ENCODE data around the gene DDX56. TPM values are rescaled to one million over a fixed set of nuclear protein-coding genes. Genes with fewer than 3 reads are reported as not detected.

DDX56 gene
- total and polyA plus RNA-seq, 2 of the 13 experiments (the other 11 are each of a cell fraction or from before 2014, with no cell fraction given): 82.6 to 120 TPM

- TF ChIP-seq CSRNP1 (CRISPR knock-in tag; IDR thresholded peaks at IDR 0.05) (peak; percentile 53), ZNF574 (CRISPR knock-in tag; IDR thresholded peaks at IDR 0.05) (peak; percentile 75), PAXIP1 (CRISPR knock-in tag; conservative IDR thresholded peaks at IDR 0.05) (peak; percentile 61), MTA1 (CRISPR knock-in tag; IDR thresholded peaks at IDR 0.05; ENCODE audit: borderline replicate concordance) (no peak), ZSCAN5A (CRISPR knock-in tag; IDR thresholded peaks at IDR 0.05; ENCODE audit: borderline replicate concordance) (peak; percentile 73), NKX3-1 (CRISPR knock-in tag; IDR thresholded peaks at IDR 0.05) (peak; percentile 20; the same call in 1 of the 2 replicates), MBNL3 (CRISPR knock-in tag; conservative IDR thresholded peaks at IDR 0.05) (no peak), TGIF2 (CRISPR knock-in tag; IDR thresholded peaks at IDR 0.05) (no peak), ZSCAN20 (CRISPR knock-in tag; IDR thresholded peaks at IDR 0.05; ENCODE audit: borderline replicate concordance) (no peak), GTF3A (CRISPR knock-in tag; conservative IDR thresholded peaks at IDR 0.05) (no peak), ZNF383 (CRISPR knock-in tag; IDR thresholded peaks at IDR 0.05; ENCODE audit: borderline replicate concordance) (no peak), TEF (CRISPR knock-in tag; IDR thresholded peaks at IDR 0.05) (no peak), ATF1 (CRISPR knock-in tag; IDR thresholded peaks at IDR 0.05) (no peak), GABPB1 (CRISPR knock-in tag; IDR thresholded peaks at IDR 0.05) (peak; percentile 82; the same call in 1 of the 2 replicates), ZNF337 (CRISPR knock-in tag; IDR thresholded peaks at IDR 0.05; ENCODE audit: borderline replicate concordance, low read depth) (0 out of 2 replicates have a peak, but pooled peaks have one; percentile 29), ZNF256 (CRISPR knock-in tag; conservative IDR thresholded peaks at IDR 0.05) (no peak; the same call in 1 of the 2 replicates), ZNF672 (CRISPR knock-in tag; IDR thresholded peaks at IDR 0.05) (no peak), ZNF781 (CRISPR knock-in tag; IDR thresholded peaks at IDR 0.05; ENCODE audit: borderline replicate concordance, not compliant biosample characterization) (peak; percentile 29), SIN3A (IDR thresholded peaks at IDR 0.05; ENCODE audit: borderline replicate concordance, low read depth, low read length) (no peak)
These were observed 8.3 kb upstream of the DDX56 start, which contains the start of gene TMED4 (continued) for GRCh38 chr7:44581879-44582603.

Measured in HepG2 (cell line).